Measurements from ENCODE around the gene STAP2. TPM values are rescaled to one million over a fixed set of nuclear protein-coding genes. Genes with fewer than 3 reads are reported as not detected.
A peak's percentile ranks its signal among the peaks of the same experiment; 100 is the strongest.

Gene STAP2
- polyA plus RNA-seq (2013, experiment 1 of 2), result 2.0 TPM
- polyA plus RNA-seq (2013, experiment 2 of 2), result 2.5 TPM

- Histone ChIP-seq H3K9ac (ENCODE audit: low read length) (peak within 1 kb of the TSS; percentile 71), H4K8ac (ENCODE audit: low read length) (peak within 1 kb of the TSS; percentile 91), H2AK5ac (ENCODE audit: low read length, severe bottlenecking) (no peak within 1 kb of the TSS), H3K27ac (ENCODE audit: low read length, poor library complexity, severe bottlenecking) (peak within 1 kb of the TSS; percentile 30), H3K4me3 (ENCODE audit: insufficient read depth in 1 of 2, low read depth in 1 of 2, low read length in 2 of 2) (peak within 1 kb of the TSS; percentile 57 to 81), H2BK5ac (ENCODE audit: low read depth, low read length, poor library complexity, severe bottlenecking) (peak within 1 kb of the TSS; percentile 37), H2BK15ac (ENCODE audit: low read depth, poor library complexity, severe bottlenecking) (peak within 1 kb of the TSS; percentile 63), H3K14ac (ENCODE audit: low read length in 2 of 2) (peak within 1 kb of the TSS in 1 of 2 experiments; percentile 35), H4K91ac (ENCODE audit: low read length) (peak within 1 kb of the TSS; percentile 72), H3K4me2 (ENCODE audit: low read length, poor library complexity, severe bottlenecking) (peak within 1 kb of the TSS; percentile 84), H2BK12ac (ENCODE audit: low read length in 2 of 2) (peak within 1 kb of the TSS in 1 of 2 experiments; percentile 10), H3K4me1 (ENCODE audit: control insufficient read depth, insufficient read depth, low read depth, low read length) (peaks cover 16% of the 10 kb centered on the region), H3K23ac (ENCODE audit: low read length in 2 of 2) (no peak within 1 kb of the TSS), H3K36me3 (ENCODE audit: control insufficient read depth in 1 of 2, insufficient read depth in 2 of 2, low read depth in 1 of 2, low read length in 2 of 2) (peaks cover 0 to 3% of the 10 kb centered on the region in 2 experiments), H3K27me3 (ENCODE audit: control insufficient read depth in 1 of 2, insufficient read depth in 1 of 2, low read length in 2 of 2) (no peaks in the 10 kb centered on the region), H3K79me1 (replicated peaks; ENCODE audit: low read length, poor library complexity, severe bottlenecking) (peaks cover 6% of the 10 kb centered on the region), H3K18ac (ENCODE audit: low read depth in 1 of 2, low read length in 2 of 2) (peak within 1 kb of the TSS; percentile 28 to 35), H3K4ac (ENCODE audit: low read depth in 1 of 2, low read length in 2 of 2) (peak within 1 kb of the TSS; percentile 29 to 54), H3K9me3 (ENCODE audit: control insufficient read depth, low read length) (no peaks in the 10 kb centered on the region), H2AFZ (ENCODE audit: low read depth, low read length) (peak within 1 kb of the TSS; percentile 60), H2BK120ac (ENCODE audit: low read depth, low read length) (peak within 1 kb of the TSS; percentile 62)
- 57% methylated on average over 26 of the region's 27 CpGs for WGBS
- DNase-seq, result peak; percentile 31
Observed at GRCh38 chr19:4338441-4339355, at the start of gene STAP2. Gene STAP2 (minus strand): TSS chr19:4338827. CDS start chr19:4338753, 74 bp downstream.

DNA sequence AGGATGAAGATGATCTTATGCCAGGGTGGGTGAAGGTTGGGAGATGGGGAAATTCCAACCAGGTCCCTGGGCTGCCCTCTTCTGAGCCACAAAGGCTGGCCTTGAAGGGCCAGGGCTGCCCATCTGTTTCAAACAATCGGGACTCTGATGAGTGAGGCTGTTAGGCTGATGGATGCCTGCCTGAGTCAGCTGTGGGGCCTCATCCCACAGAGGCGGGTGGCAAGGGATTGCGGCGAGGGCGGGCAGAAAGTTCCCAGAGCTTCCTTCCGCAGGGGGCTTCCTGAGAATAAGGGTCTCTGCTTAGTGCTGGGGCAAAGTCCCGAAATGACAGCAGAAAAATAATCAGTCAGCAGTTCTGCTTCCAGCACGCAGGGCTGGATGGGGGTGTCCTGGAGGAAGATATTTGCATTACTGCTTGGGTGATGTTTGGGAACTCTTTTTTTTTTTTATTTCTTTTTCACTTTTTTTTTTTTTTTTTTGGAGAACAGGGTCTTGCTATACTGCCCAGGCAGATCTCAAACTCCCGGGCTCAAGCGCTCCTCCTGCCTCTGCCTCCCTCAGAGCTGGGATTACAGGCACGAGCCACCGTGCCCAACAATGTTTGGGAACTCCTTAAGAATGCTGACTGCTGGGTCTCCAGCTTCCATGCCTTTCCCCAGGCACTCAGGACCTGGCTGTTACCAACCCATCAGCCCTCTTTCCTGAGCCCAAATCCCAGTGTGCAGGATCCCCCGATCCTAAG, 47.6 kb upstream of the STAP2 start:
- Histone ChIP-seq H2AFZ (ENCODE audit: low read depth, low read length) (no peak overlapping the region), H3K4me1 (ENCODE audit: control insufficient read depth, insufficient read depth, low read depth, low read length) (peaks cover 51% of the 10 kb centered on the region), H3K4me3 (ENCODE audit: insufficient read depth in 1 of 2, low read depth in 1 of 2, low read length in 2 of 2) (no peak overlapping the region), H3K79me1 (replicated peaks; ENCODE audit: low read length, poor library complexity, severe bottlenecking) (peaks cover 9% of the 10 kb centered on the region), H3K14ac (ENCODE audit: low read length in 2 of 2) (no peak overlapping the region), H3K27ac (ENCODE audit: low read length, poor library complexity, severe bottlenecking) (peak overlapping the region; percentile 85), H3K4ac (ENCODE audit: low read depth in 1 of 2, low read length in 2 of 2) (no peak overlapping the region), H3K27me3 (ENCODE audit: control insufficient read depth in 1 of 2, insufficient read depth in 1 of 2, low read length in 2 of 2) (no peaks in the 10 kb centered on the region), H4K8ac (ENCODE audit: low read length) (no peak overlapping the region), H4K91ac (ENCODE audit: low read length) (no peak overlapping the region), H3K23ac (ENCODE audit: low read length in 2 of 2) (no peak overlapping the region), H2AK5ac (ENCODE audit: low read length, severe bottlenecking) (no peak overlapping the region), H2BK12ac (ENCODE audit: low read length in 2 of 2) (no peak overlapping the region), H2BK5ac (ENCODE audit: low read depth, low read length, poor library complexity, severe bottlenecking) (no peak overlapping the region), H3K36me3 (ENCODE audit: control insufficient read depth in 1 of 2, insufficient read depth in 2 of 2, low read depth in 1 of 2, low read length in 2 of 2) (peaks cover 39 to 46% of the 10 kb centered on the region in 2 experiments), H3K9ac (ENCODE audit: low read length) (peak overlapping the region; percentile 33), H3K9me3 (ENCODE audit: control insufficient read depth, low read length) (no peaks in the 10 kb centered on the region), H2BK120ac (ENCODE audit: low read depth, low read length) (no peak overlapping the region), H3K18ac (ENCODE audit: low read depth in 1 of 2, low read length in 2 of 2) (no peak overlapping the region), H3K4me2 (ENCODE audit: low read length, poor library complexity, severe bottlenecking) (peak overlapping the region; percentile 2), H2BK15ac (ENCODE audit: low read depth, poor library complexity, severe bottlenecking) (no peak overlapping the region)
- no peak for DNase-seq
- WGBS, result 81% methylated on average over 12 of the region's 13 CpGs

- H2BK120ac ChIP-seq (ENCODE audit: low read depth, low read length), result no peak overlapping the region
- H3K4me2 ChIP-seq (ENCODE audit: low read length, poor library complexity, severe bottlenecking), result peak overlapping the region; percentile 2
- H3K4me3 ChIP-seq (ENCODE audit: insufficient read depth in 1 of 2, low read depth in 1 of 2, low read length in 2 of 2), result no peak overlapping the region
- H3K4me1 ChIP-seq (ENCODE audit: control insufficient read depth, insufficient read depth, low read depth, low read length), result peaks cover 45% of the 10 kb centered on the region
- H3K18ac ChIP-seq (ENCODE audit: low read depth in 1 of 2, low read length in 2 of 2), result no peak overlapping the region
- H2AK5ac ChIP-seq (ENCODE audit: low read length, severe bottlenecking), result peak overlapping the region; percentile 77
- no peak overlapping the region for H2BK5ac ChIP-seq (ENCODE audit: low read depth, low read length, poor library complexity, severe bottlenecking)
- H3K36me3 ChIP-seq (ENCODE audit: control insufficient read depth in 1 of 2, insufficient read depth in 2 of 2, low read depth in 1 of 2, low read length in 2 of 2), result peaks cover 39 to 46% of the 10 kb centered on the region in 2 experiments
- H3K9me3 ChIP-seq (ENCODE audit: control insufficient read depth, low read length), result no peaks in the 10 kb centered on the region
- H3K4ac ChIP-seq (ENCODE audit: low read depth in 1 of 2, low read length in 2 of 2), result no peak overlapping the region
- no peak overlapping the region for H3K14ac ChIP-seq (ENCODE audit: low read length in 2 of 2)
- H3K23ac ChIP-seq (ENCODE audit: low read length in 2 of 2), result peak overlapping the region in 1 of 2 experiments; percentile 27
- no peak overlapping the region for H2AFZ ChIP-seq (ENCODE audit: low read depth, low read length)
- 90% methylated on average over 13 of the region's 15 CpGs for WGBS
- H3K79me1 ChIP-seq (replicated peaks; ENCODE audit: low read length, poor library complexity, severe bottlenecking), result peaks cover 9% of the 10 kb centered on the region
- H3K9ac ChIP-seq (ENCODE audit: low read length), result peak overlapping the region; percentile 33
- no peak overlapping the region for H4K8ac ChIP-seq (ENCODE audit: low read length)
- peak overlapping the region; percentile 85 for H3K27ac ChIP-seq (ENCODE audit: low read length, poor library complexity, severe bottlenecking)
- DNase-seq, result no peak
- H2BK12ac ChIP-seq (ENCODE audit: low read length in 2 of 2), result no peak overlapping the region
- no peak overlapping the region for H2BK15ac ChIP-seq (ENCODE audit: low read depth, poor library complexity, severe bottlenecking)
- no peak overlapping the region for H4K91ac ChIP-seq (ENCODE audit: low read length)
- no peaks in the 10 kb centered on the region for H3K27me3 ChIP-seq (ENCODE audit: control insufficient read depth in 1 of 2, insufficient read depth in 1 of 2, low read length in 2 of 2)
Observed at GRCh38 chr19:4385291-4386040, 46.8 kb upstream of the STAP2 start.

Measured in mesenchymal stem cell (in vitro differentiated cells and primary cell).